ENCODE data around the gene SLCO2B1. TPM values are rescaled to one million over a fixed set of nuclear protein-coding genes. Genes with fewer than 3 reads are reported as not detected.

The SLCO2B1 gene
- total RNA-seq, 1 donor from 2014 or later: 9.4 TPM

GRCh38 chr11:75144716-75145014 is 6.2 kb upstream of the SLCO2B1 start:
- H3K27me3 ChIP-seq (ENCODE audit: control insufficient read depth in 3 of 3, insufficient read depth in 3 of 3, low read length in 3 of 3): peaks cover 0 to 4% (median 0%) of the 10 kb centered on the region in 3 donors
- no peaks in the 10 kb centered on the region for H3K36me3 ChIP-seq (ENCODE audit: control insufficient read depth in 3 of 3, insufficient read depth in 3 of 3, low read length in 3 of 3)
- peaks cover 13 to 22% (median 18%) of the 10 kb centered on the region in 3 donors for H3K4me1 ChIP-seq (ENCODE audit: control insufficient read depth in 3 of 3, insufficient read depth in 3 of 3, low read length in 3 of 3)
- no peak overlapping the region for H3K4me3 ChIP-seq (ENCODE audit: low read length in 3 of 3)
- H3K27ac ChIP-seq (ENCODE audit: low read depth, low read length): no peak overlapping the region
- H3K9ac ChIP-seq (ENCODE audit: low read depth in 1 of 3, low read length in 3 of 3): no peak overlapping the region
- no peaks in the 10 kb centered on the region for H3K9me3 ChIP-seq (ENCODE audit: control insufficient read depth in 3 of 3, low read length in 3 of 3)

GRCh38 chr11:75145196-75145971 is 5.5 kb upstream of the SLCO2B1 start:
- no peak overlapping the region for H3K9ac ChIP-seq (ENCODE audit: low read depth in 1 of 3, low read length in 3 of 3)
- H3K36me3 ChIP-seq (ENCODE audit: control insufficient read depth in 3 of 3, insufficient read depth in 3 of 3, low read length in 3 of 3): no peaks in the 10 kb centered on the region
- no peak overlapping the region for H3K27ac ChIP-seq (ENCODE audit: low read depth, low read length)
- H3K9me3 ChIP-seq (ENCODE audit: control insufficient read depth in 3 of 3, low read length in 3 of 3): no peaks in the 10 kb centered on the region
- peaks cover 0 to 5% (median 3%) of the 10 kb centered on the region in 3 donors for H3K27me3 ChIP-seq (ENCODE audit: control insufficient read depth in 3 of 3, insufficient read depth in 3 of 3, low read length in 3 of 3)
- H3K4me3 ChIP-seq (ENCODE audit: low read length in 3 of 3): no peak overlapping the region
- peaks cover 13 to 22% (median 18%) of the 10 kb centered on the region in 3 donors for H3K4me1 ChIP-seq (ENCODE audit: control insufficient read depth in 3 of 3, insufficient read depth in 3 of 3, low read length in 3 of 3)

GRCh38 chr11:75145972-75146519 is 4.9 kb upstream of the SLCO2B1 start:
- no peak overlapping the region for H3K9ac ChIP-seq (ENCODE audit: low read depth in 1 of 3, low read length in 3 of 3)
- peaks cover 0 to 8% (median 4%) of the 10 kb centered on the region in 3 donors for H3K27me3 ChIP-seq (ENCODE audit: control insufficient read depth in 3 of 3, insufficient read depth in 3 of 3, low read length in 3 of 3)
- no peaks in the 10 kb centered on the region for H3K36me3 ChIP-seq (ENCODE audit: control insufficient read depth in 3 of 3, insufficient read depth in 3 of 3, low read length in 3 of 3)
- H3K9me3 ChIP-seq (ENCODE audit: control insufficient read depth in 3 of 3, low read length in 3 of 3): no peaks in the 10 kb centered on the region
- peaks cover 13 to 22% (median 18%) of the 10 kb centered on the region in 3 donors for H3K4me1 ChIP-seq (ENCODE audit: control insufficient read depth in 3 of 3, insufficient read depth in 3 of 3, low read length in 3 of 3)
- no peak overlapping the region for H3K4me3 ChIP-seq (ENCODE audit: low read length in 3 of 3)
- H3K27ac ChIP-seq (ENCODE audit: low read depth, low read length): no peak overlapping the region

GRCh38 chr11:75146711-75147110 is 4.2 kb upstream of the SLCO2B1 start:
- H3K9me3 ChIP-seq (ENCODE audit: control insufficient read depth in 3 of 3, low read length in 3 of 3): no peaks in the 10 kb centered on the region
- peaks cover 15 to 22% (median 18%) of the 10 kb centered on the region in 3 donors for H3K4me1 ChIP-seq (ENCODE audit: control insufficient read depth in 3 of 3, insufficient read depth in 3 of 3, low read length in 3 of 3)
- H3K4me3 ChIP-seq (ENCODE audit: low read length in 3 of 3): no peak overlapping the region
- no peak overlapping the region for H3K27ac ChIP-seq (ENCODE audit: low read depth, low read length)
- H3K36me3 ChIP-seq (ENCODE audit: control insufficient read depth in 3 of 3, insufficient read depth in 3 of 3, low read length in 3 of 3): no peaks in the 10 kb centered on the region
- peaks cover 0 to 13% (median 4%) of the 10 kb centered on the region in 3 donors for H3K27me3 ChIP-seq (ENCODE audit: control insufficient read depth in 3 of 3, insufficient read depth in 3 of 3, low read length in 3 of 3)
- no peak overlapping the region for H3K9ac ChIP-seq (ENCODE audit: low read depth in 1 of 3, low read length in 3 of 3)

DNA sequence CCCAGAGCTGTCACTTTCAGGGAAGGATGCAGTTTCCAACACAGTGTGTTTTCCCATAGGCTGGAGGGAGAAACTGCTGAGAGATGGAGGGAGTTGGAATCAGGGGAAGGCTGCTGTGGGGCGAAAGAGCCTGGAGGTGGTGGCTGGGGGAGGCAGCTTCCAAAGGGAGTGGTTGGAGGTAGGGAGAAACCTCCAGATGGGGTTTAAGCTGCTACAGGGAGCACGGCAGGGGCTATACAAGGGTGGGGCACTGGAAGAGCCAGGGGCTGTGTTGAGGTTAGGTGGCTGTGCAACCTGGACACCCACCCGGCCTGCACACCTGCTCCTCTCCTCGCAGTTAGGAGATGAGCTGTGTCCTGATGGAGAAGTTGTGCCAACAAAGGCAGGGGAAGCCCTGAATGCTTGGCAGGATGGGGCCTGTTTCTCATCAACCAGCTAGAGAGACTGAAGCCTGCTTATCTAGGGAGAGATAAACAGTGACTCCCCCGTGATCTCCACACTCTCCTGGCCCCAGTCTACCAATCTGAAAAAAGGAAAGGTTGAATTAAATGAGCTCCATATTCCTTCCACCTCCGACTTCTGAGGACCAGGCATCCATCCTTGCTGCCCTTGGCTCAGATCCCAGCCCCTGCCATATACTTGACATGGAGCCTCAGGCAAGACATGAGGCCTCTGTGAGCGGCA is 3.6 kb upstream of the SLCO2B1 start:
- H3K36me3 ChIP-seq (ENCODE audit: control insufficient read depth in 3 of 3, insufficient read depth in 3 of 3, low read length in 3 of 3): no peaks in the 10 kb centered on the region
- H3K4me1 ChIP-seq (ENCODE audit: control insufficient read depth in 3 of 3, insufficient read depth in 3 of 3, low read length in 3 of 3): peaks cover 20 to 23% (median 22%) of the 10 kb centered on the region in 3 donors
- H3K9me3 ChIP-seq (ENCODE audit: control insufficient read depth in 3 of 3, low read length in 3 of 3): no peaks in the 10 kb centered on the region
- no peak overlapping the region for H3K27ac ChIP-seq (ENCODE audit: low read depth, low read length)
- H3K9ac ChIP-seq (ENCODE audit: low read depth in 1 of 3, low read length in 3 of 3): peak overlapping the region in 1 of 3 donors; percentile 8
- H3K27me3 ChIP-seq (ENCODE audit: control insufficient read depth in 3 of 3, insufficient read depth in 3 of 3, low read length in 3 of 3): peaks cover 0 to 15% (median 4%) of the 10 kb centered on the region in 3 donors
- no peak overlapping the region for H3K4me3 ChIP-seq (ENCODE audit: low read length in 3 of 3)

DNA sequence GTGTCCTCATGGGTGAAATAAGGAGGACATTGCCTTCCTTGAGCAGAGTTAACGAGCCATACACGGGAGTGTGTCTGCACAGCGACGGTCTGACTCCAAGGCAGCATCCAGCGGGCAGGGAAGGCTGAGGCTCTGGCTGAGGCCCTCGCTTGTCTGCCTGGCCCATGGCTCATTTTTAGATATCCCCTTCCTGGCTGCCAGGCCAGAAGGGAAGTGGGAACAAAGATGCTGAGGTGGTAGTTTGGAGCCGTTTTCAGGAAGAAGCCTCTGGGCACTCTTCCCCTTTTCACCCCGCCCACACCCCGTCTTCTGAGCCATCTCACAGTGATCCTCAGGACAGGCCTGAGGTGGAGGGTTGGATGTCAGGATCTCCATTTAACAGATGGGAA is 3.0 kb upstream of the SLCO2B1 start:
- Histone ChIP-seq H3K9me3 (ENCODE audit: control insufficient read depth in 3 of 3, low read length in 3 of 3) (no peaks in the 10 kb centered on the region), H3K4me1 (ENCODE audit: control insufficient read depth in 3 of 3, insufficient read depth in 3 of 3, low read length in 3 of 3) (peaks cover 18 to 20% (median 20%) of the 10 kb centered on the region in 3 donors), H3K9ac (ENCODE audit: low read depth in 1 of 3, low read length in 3 of 3) (no peak overlapping the region), H3K27ac (ENCODE audit: low read depth, low read length) (no peak overlapping the region), H3K27me3 (ENCODE audit: control insufficient read depth in 3 of 3, insufficient read depth in 3 of 3, low read length in 3 of 3) (peaks cover 0 to 15% (median 4%) of the 10 kb centered on the region in 3 donors), H3K4me3 (ENCODE audit: low read length in 3 of 3) (no peak overlapping the region), H3K36me3 (ENCODE audit: control insufficient read depth in 3 of 3, insufficient read depth in 3 of 3, low read length in 3 of 3) (no peaks in the 10 kb centered on the region)

DNA sequence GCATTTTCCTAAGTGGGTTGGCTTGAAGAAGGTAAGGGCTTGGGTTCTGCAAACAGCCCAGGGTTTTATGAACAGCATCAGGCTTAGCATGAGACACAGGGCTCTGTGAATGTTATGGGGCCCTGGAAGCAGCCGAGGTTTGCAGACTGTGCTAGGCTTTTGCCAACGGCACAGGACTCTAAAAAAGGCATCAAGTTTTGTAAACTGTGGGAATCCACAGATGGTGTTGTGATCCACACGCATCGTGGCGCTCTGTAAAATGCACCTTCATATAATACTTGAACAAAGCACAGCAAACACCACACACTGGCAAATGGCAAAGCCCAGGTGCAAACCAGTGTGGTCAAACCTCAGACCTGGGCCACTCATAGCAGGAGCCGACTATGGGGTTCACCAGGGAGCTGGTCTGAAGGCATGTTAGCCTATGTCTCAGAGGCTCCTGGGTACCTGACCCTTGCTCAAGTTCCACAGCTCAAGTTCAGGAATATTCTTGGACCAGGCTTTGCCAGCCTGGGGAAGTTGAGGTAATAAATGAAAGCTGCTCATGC is 2.4 kb upstream of the SLCO2B1 start:
- Histone ChIP-seq H3K4me3 (ENCODE audit: low read length in 3 of 3) (no peak overlapping the region), H3K27me3 (ENCODE audit: control insufficient read depth in 3 of 3, insufficient read depth in 3 of 3, low read length in 3 of 3) (peaks cover 0 to 15% (median 4%) of the 10 kb centered on the region in 3 donors), H3K27ac (ENCODE audit: low read depth, low read length) (no peak overlapping the region), H3K4me1 (ENCODE audit: control insufficient read depth in 3 of 3, insufficient read depth in 3 of 3, low read length in 3 of 3) (peaks cover 12 to 17% (median 15%) of the 10 kb centered on the region in 3 donors), H3K9ac (ENCODE audit: low read depth in 1 of 3, low read length in 3 of 3) (no peak overlapping the region), H3K36me3 (ENCODE audit: control insufficient read depth in 3 of 3, insufficient read depth in 3 of 3, low read length in 3 of 3) (no peaks in the 10 kb centered on the region), H3K9me3 (ENCODE audit: control insufficient read depth in 3 of 3, low read length in 3 of 3) (no peaks in the 10 kb centered on the region)

- H3K27me3 ChIP-seq (ENCODE audit: control insufficient read depth in 3 of 3, insufficient read depth in 3 of 3, low read length in 3 of 3): peaks cover 0 to 15% (median 4%) of the 10 kb centered on the region in 3 donors
- no peak overlapping the region for H3K4me3 ChIP-seq (ENCODE audit: low read length in 3 of 3)
- H3K9ac ChIP-seq (ENCODE audit: low read depth in 1 of 3, low read length in 3 of 3): no peak overlapping the region
- H3K27ac ChIP-seq (ENCODE audit: low read depth, low read length): no peak overlapping the region
- no peaks in the 10 kb centered on the region for H3K36me3 ChIP-seq (ENCODE audit: control insufficient read depth in 3 of 3, insufficient read depth in 3 of 3, low read length in 3 of 3)
- H3K9me3 ChIP-seq (ENCODE audit: control insufficient read depth in 3 of 3, low read length in 3 of 3): no peaks in the 10 kb centered on the region
- peaks cover 11 to 17% (median 13%) of the 10 kb centered on the region in 3 donors for H3K4me1 ChIP-seq (ENCODE audit: control insufficient read depth in 3 of 3, insufficient read depth in 3 of 3, low read length in 3 of 3)
Observed at GRCh38 chr11:75149766-75150465, 991 bp upstream of the SLCO2B1 start.

DNA sequence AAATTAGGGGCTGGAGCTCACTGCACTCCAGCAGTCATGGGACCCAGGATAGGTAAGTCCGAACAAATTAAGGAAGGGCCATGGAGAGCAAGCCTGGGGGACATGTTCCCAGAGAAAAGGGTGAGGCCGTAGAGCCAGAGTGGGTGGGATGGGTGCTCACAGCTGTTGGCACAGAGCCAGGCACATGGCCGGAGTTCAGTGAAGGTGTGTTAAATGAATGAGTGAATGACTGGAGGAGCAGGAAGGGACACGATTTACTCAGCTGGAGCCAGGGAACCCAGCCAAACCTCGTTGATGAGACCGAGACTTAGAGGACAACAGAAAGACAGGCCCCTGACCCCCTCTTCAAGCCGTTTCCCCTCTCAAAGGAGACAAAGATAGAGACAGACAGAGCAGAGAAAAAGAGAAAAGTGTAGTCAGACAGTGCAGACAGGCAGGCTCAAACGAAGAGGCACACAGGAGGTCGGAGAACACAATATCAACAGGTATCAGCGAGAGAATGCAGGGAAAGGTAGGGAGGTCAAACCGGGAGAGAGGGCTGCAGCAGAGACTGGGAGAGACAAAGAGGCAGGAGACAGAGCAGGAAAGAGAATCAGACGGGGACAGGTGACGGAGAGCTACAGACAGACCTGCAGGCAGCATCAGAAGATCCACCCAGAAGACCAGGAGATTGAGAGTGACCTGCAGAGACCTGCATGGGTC is 590 bp downstream of the SLCO2B1 start:
- Histone ChIP-seq H3K27ac (ENCODE audit: low read depth, low read length) (no peak overlapping the region), H3K4me1 (ENCODE audit: control insufficient read depth in 3 of 3, insufficient read depth in 3 of 3, low read length in 3 of 3) (peaks cover 12 to 18% (median 15%) of the 10 kb centered on the region in 3 donors), H3K4me3 (ENCODE audit: low read length in 3 of 3) (peak overlapping the region; percentile 54 to 66 (median 58)), H3K9me3 (ENCODE audit: control insufficient read depth in 3 of 3, low read length in 3 of 3) (no peaks in the 10 kb centered on the region), H3K27me3 (ENCODE audit: control insufficient read depth in 3 of 3, insufficient read depth in 3 of 3, low read length in 3 of 3) (peaks cover 0 to 15% (median 4%) of the 10 kb centered on the region in 3 donors), H3K36me3 (ENCODE audit: control insufficient read depth in 3 of 3, insufficient read depth in 3 of 3, low read length in 3 of 3) (no peaks in the 10 kb centered on the region), H3K9ac (ENCODE audit: low read depth in 1 of 3, low read length in 3 of 3) (peak overlapping the region in 1 of 3 donors; percentile 68)
